Activated CD8-positive, alpha-beta memory T cell treated with anti-CD3 and anti-CD28 coated beads, Interleukin-2, amount 50 U/mL, for 1 hour (primary cell): Measurements from ENCODE around the gene CPSF4L.

Experiments
- DNase-seq: peaks from one replicate; pipeline ENCODE4 v3.0.0-alpha.2; 2020; ENCODE audit errors: extremely low read depth

The CPSF4L gene

DNA sequence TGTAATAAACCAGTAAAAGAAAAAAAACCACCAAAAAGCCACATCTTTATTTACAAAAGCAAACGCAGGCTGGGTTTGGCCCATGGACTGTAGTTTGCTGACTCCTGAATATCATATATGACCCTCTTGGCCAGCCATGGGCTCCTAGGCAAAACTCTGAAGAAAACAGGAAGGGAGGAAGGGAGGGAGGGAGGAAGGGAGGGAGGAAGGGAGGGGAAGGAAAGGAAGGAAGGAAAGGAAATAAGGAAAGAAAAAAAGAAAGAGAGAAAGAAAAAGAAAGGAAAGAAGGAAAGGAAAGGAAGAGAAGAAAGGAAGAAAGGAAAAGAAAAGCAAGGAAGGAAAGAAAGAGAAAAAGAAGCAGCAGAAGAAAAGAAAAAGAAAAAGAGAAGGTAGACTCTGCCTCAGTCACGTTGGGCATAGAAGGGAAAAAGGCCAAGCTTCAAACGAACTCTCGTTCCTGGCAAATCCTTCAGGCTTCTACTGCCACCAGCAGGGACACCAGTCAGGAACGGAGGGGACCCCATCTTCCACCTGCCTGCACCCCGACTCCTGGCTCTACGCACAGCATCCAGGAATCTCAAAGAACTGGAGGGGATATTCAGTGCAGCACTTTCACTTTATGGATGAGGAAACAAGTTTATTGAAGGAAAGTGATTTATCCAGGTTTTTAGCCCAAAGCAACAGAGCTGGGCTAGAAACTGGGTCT is 28.0 kb upstream of the CPSF4L start:
- DNase-seq = no peak

DNA sequence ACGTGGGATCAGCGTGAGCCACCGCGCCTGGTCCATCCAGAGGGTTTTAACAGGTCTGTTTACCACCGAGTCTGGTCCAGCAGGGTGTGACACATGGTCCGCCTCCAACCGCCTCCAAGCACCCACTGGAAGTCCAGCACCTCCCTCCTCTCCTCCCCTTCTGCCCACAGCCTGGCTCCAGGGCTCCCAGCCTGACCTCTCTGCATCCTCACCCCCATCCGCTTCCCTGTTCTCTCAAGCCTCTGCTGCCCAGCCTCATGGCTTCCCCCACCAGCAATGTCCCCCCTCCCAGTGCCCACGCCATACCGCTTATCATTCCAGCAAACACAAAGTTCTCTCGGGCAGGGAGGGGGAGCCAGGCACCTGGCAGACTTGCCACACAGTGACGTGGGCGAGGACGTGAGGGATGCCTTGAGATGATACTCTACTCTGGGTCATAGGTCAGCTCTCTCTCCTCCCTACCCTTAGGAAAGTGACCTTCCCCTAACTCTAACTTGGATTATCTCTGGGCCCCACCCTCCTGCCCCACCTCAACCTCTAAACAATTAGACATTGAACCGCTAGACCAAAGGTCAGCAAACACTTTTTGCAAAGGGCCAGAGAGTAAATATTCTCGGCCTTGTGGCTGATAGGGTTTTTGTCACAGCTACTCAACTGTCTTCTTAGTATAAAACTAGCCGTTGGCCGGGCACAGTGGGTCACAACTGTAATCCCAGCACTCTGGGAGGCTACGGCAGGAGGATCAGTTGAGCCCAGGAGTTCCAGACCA is 27.0 kb upstream of the CPSF4L start:
- DNase-seq = no peak

DNA sequence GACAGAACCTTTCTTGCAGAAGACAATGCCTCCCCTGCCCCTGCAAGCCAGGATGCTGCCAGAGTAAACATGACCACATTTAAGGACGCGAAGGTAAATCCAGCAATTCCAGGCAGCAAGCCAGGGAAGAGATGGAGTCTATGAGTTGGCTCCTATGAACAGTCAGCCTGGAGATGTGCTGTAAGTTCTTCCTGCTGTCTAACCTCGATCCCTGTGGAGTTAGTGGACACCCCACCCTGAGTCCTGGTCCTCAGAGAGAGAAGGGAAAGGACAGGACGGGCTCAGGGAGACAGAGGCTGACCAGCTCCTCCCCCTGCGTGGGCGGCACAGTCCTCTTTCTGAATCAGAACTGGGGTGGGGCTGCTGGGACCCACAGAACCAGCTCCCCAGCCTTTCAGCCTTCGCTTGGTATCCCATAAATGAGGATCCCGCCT is 25.2 kb upstream of the CPSF4L start:
- DNase-seq = no peak

DNA sequence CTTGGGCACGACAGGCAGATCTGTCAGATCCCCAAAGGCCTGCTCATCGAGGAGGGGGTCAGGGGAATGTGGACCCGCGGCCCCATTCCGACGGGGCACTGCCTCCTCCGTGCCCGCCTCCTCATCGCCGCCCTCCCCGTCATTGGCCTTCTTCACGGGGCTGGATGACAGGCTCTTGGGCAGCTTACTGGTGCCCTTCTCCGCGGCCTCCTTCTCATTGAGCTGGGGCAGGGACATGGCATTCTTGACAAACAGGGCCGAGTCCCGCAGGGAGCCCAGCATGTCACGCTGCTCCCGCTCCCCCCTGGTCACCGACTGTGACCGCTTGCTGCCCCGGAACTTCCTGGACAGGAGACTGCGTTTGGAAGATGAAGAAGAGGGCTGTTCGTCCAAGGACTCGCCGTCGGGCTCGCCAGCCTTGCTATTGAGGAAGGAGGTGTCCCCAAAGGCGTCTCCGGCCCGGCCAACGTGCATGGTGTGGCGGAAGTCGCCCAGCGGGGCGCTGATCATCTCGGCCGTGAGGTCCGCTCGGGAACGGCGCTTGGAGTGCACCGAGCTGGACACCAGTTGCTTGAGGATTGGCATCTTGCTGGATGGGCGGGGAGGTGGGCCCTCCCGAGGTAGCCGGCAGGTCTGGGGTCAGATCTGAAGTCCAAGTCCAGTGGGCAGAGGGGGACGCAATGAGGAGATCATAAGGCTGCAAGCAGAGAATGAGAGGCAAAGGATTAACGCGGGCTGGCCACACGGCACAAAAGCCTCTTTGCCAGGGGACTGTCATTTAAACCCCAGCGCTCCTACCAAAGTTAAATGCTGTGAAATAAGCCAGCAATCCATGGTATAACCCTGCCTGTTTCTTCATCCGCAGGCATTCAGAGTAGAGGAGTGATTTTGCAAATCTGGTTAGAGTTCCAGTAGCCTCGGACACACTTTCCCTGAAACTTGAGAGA is 24.5 kb upstream of the CPSF4L start:
- DNase-seq = no peak

DNA sequence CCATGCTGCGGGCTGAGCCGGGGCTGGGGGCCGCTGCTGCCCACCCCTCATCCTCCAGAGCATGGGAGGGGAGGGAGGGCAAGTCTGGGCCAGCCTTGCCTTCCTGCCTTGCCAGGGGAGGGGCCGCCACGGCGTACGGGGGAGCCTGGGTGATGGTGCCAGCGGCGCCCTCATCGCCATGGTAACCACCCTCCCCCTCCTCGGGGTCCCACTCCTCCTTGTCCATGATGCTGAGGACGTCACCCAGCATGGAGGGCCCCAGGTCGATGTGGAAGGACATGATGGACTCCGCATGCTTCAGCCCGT is 23.9 kb upstream of the CPSF4L start:
- DNase-seq = no peak

DNA sequence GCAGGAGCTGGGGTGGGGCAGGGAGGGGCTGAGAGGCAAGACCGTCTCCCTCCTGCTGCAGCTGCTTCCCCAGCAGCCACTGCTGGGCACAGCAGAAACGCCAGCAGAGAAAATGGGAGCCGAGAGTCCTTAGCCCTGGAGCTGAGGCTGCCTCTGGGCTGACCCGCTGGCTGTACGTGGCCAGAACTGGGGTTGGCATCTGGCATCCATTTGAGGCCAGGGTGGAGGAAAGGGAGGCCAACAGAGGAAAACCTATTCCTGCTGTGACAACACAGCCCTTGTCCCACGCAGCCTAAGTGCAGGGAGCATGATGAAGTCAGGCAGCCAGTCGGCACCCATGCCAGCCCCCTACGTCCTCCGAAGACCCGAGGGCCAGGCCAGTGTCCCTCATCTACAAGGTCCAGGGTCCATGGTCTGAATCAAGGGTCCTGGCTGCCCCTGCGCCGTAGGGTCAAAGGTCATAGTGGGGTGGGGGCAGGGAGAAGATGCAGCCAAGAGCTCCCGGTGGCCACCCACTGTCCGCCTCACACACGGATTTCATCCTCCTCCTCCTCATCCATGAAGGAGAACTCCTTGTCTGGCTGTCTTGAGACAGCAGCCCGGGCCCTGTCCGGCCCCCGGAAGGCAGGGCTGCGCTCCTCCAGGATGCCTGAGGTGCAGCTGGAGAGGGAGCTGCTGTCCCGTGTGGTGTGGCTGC is 23.4 kb upstream of the CPSF4L start:
- no peak for DNase-seq

DNA sequence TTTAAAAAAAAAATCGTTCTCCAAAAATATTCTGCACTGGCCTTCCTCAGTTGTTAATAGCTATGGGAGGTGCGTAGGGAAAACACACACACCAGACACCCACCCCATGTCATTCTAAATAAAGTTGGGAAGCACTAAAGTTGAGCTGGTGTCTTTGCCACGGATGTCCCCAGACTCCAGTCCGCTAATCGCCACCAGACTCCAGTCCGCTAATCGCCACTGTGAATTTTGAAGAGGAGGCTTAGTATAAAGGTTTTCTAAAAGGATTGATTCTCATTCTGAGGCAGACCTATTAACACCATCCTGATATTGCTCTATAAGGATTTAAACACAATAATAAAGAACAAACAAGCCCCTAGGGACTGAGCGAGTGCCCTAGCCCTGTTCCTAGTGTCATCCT is 22.7 kb upstream of the CPSF4L start:
- DNase-seq = no peak

DNA sequence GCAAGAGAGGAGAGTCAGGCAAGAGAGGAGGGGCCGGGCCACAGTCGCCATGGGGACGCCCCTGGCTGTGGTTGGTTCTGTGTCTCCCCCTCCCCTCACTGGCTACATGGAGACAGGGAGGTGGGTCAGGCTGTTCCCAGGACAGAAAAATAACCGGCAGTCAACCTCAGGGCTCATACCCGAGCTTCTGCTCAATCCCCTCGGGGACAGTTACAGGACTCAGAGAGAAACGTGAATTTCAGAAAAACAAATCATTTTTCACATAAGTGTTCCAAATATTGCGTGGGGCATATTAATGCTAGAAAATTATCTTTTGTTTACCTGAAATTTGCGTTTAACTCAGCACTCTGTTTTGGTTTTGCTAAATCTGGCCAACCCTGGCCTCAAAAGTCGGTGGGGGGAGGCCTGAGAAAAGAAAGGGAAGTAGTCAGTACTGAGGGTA is 22.2 kb upstream of the CPSF4L start:
- DNase-seq = no peak

DNA sequence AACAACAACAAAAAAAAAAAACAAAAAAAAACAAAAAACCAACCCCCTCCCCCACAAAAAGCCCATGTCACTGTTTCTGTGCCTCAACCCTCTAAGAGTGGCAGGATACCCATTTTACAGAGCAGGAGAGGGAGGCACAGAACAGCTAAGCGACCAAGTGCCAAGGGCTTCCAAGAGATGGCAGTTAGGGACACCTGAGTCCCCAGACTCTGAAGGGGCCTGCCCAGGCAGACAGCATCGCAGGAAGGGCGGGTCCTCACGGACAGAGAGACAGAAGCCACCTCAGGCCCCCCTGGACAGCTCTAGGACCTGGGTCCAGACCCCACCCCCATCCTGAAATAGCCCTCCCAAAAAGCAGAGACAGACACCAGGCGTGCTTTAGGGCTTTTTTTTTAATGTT is 21.6 kb upstream of the CPSF4L start:
- DNase-seq = no peak

DNA sequence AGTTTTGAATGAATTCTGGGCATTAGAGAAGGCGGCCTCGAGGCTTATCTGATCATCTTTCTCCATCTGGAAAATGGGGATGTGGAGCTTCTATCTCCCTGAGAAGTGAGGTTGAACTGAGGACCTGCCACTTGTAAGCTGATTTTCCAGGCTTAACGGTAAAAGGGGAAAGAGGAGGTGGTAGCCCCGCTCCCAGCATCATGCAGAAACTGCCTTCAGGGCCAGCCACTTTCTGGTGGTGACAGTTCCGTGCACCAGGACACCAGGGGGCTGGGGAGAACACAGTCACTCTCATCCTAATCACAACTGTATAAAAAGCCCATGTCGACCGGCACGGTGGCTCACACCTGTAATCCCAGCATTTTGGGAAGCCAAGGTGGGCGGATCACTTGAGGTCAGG is 20.9 kb upstream of the CPSF4L start:
- no peak for DNase-seq

DNA sequence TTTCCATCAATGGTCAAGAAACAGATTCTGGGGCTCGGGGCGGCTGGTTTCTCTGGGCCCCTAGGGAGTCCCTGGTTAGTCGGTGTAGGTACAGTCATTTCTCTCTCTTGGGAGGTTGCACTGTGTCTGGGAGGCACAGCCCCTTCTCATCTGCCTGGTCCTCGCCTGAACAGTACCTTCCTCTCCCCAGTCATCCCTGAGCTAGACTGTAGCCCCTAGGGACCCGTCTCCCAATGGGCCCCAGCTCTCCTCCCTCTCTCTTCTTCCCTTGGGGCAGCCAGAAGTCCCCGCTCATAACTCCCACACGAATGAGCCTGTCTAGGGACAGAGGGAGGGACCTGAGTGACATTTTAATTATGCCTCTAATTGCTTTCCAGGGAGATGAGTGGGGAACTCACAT is 20.2 kb upstream of the CPSF4L start:
- DNase-seq = no peak

DNA sequence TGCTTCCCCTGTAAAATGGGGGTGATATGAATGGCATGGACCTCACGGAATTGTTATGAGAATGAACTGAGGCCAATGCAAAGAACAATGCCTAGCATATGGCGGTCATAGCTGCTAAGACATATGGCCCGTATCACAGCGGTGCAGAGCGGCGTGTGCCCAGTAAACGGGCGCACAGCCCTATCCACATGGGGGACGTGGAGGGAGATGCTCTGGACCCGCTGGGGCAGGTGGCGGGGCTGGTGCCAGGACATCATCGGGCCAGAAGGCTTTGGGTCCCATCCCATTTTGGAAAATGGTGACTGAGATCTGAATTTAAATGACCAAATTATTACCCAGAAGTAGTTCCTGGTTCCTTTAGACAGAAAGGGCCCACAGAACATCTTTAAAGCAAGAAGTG is 18.5 kb upstream of the CPSF4L start:
- DNase-seq = no peak

DNA sequence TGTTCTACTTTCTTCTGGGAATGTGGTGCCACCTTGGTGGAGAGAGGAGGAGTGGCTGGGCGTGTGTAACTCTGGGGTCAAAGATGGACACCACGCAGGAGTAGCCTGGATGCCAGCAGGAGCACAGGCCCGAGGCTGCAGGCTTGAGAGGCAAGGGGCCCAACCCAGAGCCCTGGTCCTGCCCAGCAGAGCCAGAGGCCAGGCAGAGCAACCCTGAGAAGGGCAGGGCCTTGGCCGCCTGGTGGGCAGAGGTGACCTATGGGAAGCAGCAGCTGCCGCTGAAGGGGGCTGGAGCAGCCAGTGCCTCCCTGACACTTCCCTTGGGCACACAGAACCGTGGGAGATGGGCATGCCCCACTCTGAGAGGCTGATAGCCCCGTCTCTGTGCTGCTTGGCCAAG is 18.0 kb upstream of the CPSF4L start:
- no peak for DNase-seq

DNA sequence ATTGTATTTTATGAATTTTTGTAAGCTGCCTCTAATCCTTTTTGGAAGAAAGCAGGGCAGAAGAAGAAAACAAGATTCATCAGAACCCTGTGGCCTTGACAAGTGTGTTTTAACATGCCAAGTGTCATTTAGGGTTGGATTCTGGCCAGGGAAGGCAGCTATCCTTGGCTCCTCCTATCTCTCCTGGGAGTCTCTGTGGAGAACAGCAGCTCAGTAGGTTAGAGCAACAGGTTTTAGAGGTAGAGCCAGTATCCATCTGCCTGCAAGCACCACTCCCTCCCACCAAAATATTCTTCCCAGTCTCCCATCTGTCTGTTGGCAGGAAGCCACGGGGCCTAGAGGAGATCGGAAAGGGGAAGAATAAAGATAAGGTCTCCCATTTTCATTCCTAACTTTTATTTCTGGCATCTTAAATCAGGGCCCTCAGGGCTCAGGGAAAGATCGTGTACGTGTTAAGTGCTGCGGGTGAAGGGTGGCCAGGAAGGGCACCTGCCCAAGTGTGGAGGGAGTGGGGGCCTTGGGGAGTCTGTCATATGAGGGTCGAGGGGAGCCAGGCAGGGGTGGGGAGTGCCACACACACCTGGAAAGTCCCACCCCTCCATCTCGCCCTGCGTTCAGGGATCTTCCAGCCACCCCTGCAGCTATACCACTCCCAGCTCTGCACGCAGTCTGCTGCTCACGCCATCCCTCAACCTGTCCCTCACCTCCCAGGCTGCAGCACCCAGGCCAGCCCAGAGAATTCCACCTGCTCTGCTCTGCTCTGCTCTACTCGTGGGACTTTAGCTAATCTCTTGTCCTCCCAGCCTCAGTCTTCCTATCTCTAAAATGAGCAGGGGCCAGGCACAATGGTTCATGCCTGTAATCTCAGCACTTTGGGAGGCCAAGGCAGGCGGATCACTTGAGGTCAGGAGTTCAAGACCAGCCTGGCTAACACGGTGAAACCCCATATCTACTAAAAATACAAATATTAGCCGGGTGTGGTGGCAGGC is 17.1 kb upstream of the CPSF4L start:
- no peak for DNase-seq

DNA sequence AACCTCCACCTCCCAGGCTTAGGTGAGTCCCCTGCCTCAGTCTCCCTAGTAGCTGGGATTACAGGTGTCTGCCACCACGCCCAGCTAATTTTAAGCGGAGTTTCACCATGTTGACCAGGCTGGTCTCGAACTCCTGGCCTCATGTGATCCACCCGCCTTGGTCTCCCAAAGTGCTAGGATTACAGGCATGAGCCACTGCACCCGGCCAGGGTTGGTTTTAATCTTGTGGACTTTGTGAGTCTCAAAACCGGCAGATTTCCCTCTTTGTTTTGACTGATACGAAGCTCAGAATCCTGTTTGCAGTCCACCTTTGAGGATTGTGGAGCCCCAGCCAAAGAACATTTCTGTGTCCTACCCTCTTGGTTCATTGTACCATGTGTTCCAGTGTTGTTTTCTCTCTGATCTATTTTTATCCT is 16.4 kb upstream of the CPSF4L start:
- DNase-seq = no peak

DNA sequence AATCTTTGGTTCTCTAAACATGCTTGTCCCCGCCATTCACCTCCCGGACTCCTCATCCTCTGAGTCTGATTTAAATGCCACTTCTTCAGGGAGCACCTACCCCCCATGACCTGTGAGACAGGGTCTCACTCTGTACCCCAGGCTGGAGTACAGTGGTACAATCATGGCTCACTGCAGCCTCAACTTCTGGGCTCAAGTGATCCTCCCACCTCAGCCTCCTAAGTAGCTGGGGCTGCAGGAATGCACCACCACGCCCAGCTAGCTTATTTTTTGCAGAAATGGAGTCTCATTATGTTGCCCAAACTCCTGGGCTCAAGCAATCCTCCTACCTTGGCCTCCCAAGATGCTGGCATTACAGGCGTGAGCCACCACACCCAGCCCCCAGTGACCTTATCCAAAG is 12.8 kb upstream of the CPSF4L start:
- DNase-seq = no peak

DNA sequence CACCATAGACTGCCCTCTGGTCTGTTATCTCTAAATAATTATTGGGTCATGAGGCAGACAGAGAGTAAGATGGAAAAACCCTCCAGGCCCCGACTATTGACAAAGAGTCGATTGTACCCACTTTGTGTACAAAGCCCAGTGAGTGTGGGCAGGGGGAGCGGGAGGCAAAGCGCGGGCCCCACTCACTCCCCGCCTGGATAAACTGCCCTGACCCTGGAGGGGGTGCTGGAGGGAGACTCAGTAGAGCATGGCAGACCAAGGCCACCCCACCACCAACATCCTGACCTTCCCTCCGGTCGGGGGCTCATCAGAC is 11.2 kb upstream of the CPSF4L start:
- DNase-seq = no peak

DNA sequence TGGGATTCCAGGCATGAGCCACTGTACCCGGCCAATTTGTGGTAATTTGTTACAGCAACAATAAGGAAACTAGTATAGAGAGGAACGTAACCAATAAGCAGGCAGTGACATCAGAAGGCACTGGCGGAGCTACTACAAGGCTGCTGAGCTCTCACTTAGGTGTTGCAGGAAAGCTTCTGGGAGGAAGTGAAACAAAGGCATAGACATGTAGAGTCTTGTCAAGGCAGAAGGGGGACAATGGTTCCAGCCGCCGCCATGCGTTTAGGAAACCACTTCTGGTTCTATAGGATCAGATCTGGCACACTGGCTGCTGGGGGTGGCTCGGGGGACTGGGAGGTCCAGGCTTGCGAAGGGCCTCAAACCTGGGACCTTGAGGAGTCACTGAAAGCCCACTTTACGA is 9.4 kb upstream of the CPSF4L start:
- DNase-seq = no peak

DNA sequence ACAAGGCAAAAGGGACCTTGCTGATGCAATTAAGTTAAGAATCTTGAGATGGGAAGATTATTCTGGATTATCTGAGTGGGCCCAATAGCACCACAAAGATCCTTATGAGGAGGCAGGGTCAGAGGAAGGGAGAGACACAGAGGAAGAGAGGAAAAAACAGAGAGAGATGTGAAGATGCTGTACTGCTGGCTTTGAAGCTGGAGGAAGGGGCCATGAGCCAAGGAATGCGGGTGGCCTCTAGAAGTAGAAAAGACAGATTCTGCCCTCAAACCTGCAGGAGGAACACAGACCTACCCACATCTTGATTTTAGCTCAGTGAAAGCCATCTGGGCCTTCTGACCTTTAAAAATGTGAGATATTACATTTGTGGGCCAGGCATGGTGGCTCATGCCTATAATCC is 8.1 kb upstream of the CPSF4L start:
- DNase-seq = no peak

DNA sequence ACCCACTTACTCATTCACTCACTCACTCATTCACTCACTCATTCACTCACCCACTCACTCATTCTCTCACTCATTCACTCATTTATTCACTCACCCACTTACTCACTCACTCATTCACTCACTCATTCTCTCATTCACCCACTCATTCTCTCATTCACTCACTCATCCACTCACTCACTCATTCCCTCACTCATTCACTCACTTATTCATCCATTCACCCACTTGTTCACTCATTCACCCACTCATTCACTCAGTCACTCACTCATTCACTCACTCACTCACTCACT is 7.6 kb upstream of the CPSF4L start:
- no peak for DNase-seq
